ENCODE results near the gene ARSG.

The ARSG gene

GRCh38 chr17:68451670-68452354 is 160.5 kb downstream of the ARSG start:
- H3K9me3 ChIP-seq (ENCODE audit: low read length), result no peaks in the 10 kb centered on the region
- no peaks in the 10 kb centered on the region for H3K9me2 ChIP-seq (ENCODE audit: low read depth, low read length)
- H3K4me1 ChIP-seq (ENCODE audit: insufficient read depth, low read length, severe bottlenecking), result peaks cover 20% of the 10 kb centered on the region
- H3K4me2 ChIP-seq (ENCODE audit: low read length), result no peak overlapping the region
- no peaks in the 10 kb centered on the region for H3K79me2 ChIP-seq (ENCODE audit: insufficient read depth, low read length)
- H4K20me1 ChIP-seq (ENCODE audit: insufficient read depth, low read length), result no peaks in the 10 kb centered on the region
- no peak overlapping the region for H3K27ac ChIP-seq (ENCODE audit: low read depth, low read length, poor library complexity, severe bottlenecking)
- no peaks in the 10 kb centered on the region for H3F3A ChIP-seq (ENCODE audit: insufficient read depth, low read length)
- H3K9ac ChIP-seq (ENCODE audit: low read length), result no peak overlapping the region
- TF ChIP-seq, protein P1, sequence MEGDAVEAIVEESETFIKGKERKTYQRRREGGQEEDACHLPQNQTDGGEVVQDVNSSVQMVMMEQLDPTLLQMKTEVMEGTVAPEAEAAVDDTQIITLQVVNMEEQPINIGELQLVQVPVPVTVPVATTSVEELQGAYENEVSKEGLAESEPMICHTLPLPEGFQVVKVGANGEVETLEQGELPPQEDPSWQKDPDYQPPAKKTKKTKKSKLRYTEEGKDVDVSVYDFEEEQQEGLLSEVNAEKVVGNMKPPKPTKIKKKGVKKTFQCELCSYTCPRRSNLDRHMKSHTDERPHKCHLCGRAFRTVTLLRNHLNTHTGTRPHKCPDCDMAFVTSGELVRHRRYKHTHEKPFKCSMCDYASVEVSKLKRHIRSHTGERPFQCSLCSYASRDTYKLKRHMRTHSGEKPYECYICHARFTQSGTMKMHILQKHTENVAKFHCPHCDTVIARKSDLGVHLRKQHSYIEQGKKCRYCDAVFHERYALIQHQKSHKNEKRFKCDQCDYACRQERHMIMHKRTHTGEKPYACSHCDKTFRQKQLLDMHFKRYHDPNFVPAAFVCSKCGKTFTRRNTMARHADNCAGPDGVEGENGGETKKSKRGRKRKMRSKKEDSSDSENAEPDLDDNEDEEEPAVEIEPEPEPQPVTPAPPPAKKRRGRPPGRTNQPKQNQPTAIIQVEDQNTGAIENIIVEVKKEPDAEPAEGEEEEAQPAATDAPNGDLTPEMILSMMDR (IDR thresholded peaks at IDR 0.05; ENCODE audit: low read length), result no peak
- TF ChIP-seq EZH2 (IDR thresholded peaks at IDR 0.05; ENCODE audit: borderline replicate concordance, low read length), result no peak
- peaks cover 31% of the 10 kb centered on the region for H3K36me3 ChIP-seq (ENCODE audit: insufficient read depth, low read length)
- H2AFZ ChIP-seq (ENCODE audit: low read length), result no peak overlapping the region
- no peaks in the 10 kb centered on the region for H3K27me3 ChIP-seq (ENCODE audit: insufficient read depth, low read length)
- H3K4me3 ChIP-seq (ENCODE audit: low read depth, low read length, poor library complexity, severe bottlenecking), result no peak overlapping the region

- no peaks in the 10 kb centered on the region for H3K9me2 ChIP-seq (ENCODE audit: low read depth, low read length)
- H3K9me3 ChIP-seq (ENCODE audit: low read length), result no peaks in the 10 kb centered on the region
- no peak overlapping the region for H3K4me2 ChIP-seq (ENCODE audit: low read length)
- H3F3A ChIP-seq (ENCODE audit: insufficient read depth, low read length), result no peaks in the 10 kb centered on the region
- H3K4me3 ChIP-seq (ENCODE audit: low read depth, low read length, poor library complexity, severe bottlenecking), result no peak overlapping the region
- no peaks in the 10 kb centered on the region for H3K27me3 ChIP-seq (ENCODE audit: insufficient read depth, low read length)
- H3K27ac ChIP-seq (ENCODE audit: low read depth, low read length, poor library complexity, severe bottlenecking), result no peak overlapping the region
- no peaks in the 10 kb centered on the region for H3K79me2 ChIP-seq (ENCODE audit: insufficient read depth, low read length)
- H3K4me1 ChIP-seq (ENCODE audit: insufficient read depth, low read length, severe bottlenecking), result peaks cover 21% of the 10 kb centered on the region
- peaks cover 30% of the 10 kb centered on the region for H3K36me3 ChIP-seq (ENCODE audit: insufficient read depth, low read length)
- no peak overlapping the region for H2AFZ ChIP-seq (ENCODE audit: low read length)
- no peaks in the 10 kb centered on the region for H4K20me1 ChIP-seq (ENCODE audit: insufficient read depth, low read length)
- H3K9ac ChIP-seq (ENCODE audit: low read length), result no peak overlapping the region
- no peak for TF ChIP-seq EZH2 (IDR thresholded peaks at IDR 0.05; ENCODE audit: borderline replicate concordance, low read length)
- TF ChIP-seq, protein P1 (IDR thresholded peaks at IDR 0.05; ENCODE audit: low read length), result no peak
These were observed 161.5 kb downstream of the ARSG start for GRCh38 chr17:68452724-68453290.

DNA sequence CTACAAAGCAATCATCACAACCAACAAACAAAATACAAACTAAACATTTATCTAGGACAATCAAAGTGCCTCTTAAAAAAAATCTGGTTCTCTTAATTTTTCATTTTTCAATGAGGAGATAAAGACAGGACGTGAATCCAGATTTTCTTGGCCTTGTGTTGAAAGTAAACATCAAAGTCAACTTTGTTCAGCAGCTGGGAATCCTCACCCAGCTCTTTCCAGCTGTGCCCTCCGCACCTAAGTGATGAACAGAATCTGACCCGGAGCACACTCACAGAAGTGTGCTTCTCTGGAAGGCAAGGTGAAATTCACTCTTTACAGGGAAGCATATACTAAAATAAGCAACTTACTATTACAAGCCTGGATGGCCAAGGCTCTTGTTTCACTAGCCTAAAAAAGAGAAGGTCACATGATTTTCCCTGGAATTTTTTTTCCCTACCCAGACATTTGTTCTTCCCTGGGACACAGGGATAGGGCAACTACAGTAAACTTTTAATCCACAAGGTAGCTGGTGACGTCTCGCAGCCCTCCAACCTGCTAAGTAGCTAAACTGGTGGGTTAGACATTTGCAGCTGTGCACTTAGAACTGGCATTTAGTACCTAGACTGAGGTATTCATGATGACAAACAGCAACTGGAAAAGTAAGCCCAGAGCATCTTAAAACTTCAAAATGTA is 162.8 kb downstream of the ARSG start:
- H3K27ac ChIP-seq (ENCODE audit: low read depth, low read length, poor library complexity, severe bottlenecking), result no peak overlapping the region
- H2AFZ ChIP-seq (ENCODE audit: low read length), result no peak overlapping the region
- H3K4me3 ChIP-seq (ENCODE audit: low read depth, low read length, poor library complexity, severe bottlenecking), result no peak overlapping the region
- H3K27me3 ChIP-seq (ENCODE audit: insufficient read depth, low read length), result no peaks in the 10 kb centered on the region
- no peaks in the 10 kb centered on the region for H3K9me2 ChIP-seq (ENCODE audit: low read depth, low read length)
- H3K36me3 ChIP-seq (ENCODE audit: insufficient read depth, low read length), result peaks cover 22% of the 10 kb centered on the region
- H3K9me3 ChIP-seq (ENCODE audit: low read length), result no peaks in the 10 kb centered on the region
- no peak overlapping the region for H3K9ac ChIP-seq (ENCODE audit: low read length)
- TF ChIP-seq, protein P1 (IDR thresholded peaks at IDR 0.05; ENCODE audit: low read length), result no peak
- no peak for TF ChIP-seq EZH2 (IDR thresholded peaks at IDR 0.05; ENCODE audit: borderline replicate concordance, low read length)
- H3F3A ChIP-seq (ENCODE audit: insufficient read depth, low read length), result no peaks in the 10 kb centered on the region
- no peaks in the 10 kb centered on the region for H4K20me1 ChIP-seq (ENCODE audit: insufficient read depth, low read length)
- no peaks in the 10 kb centered on the region for H3K79me2 ChIP-seq (ENCODE audit: insufficient read depth, low read length)
- H3K4me2 ChIP-seq (ENCODE audit: low read length), result no peak overlapping the region
- peaks cover 33% of the 10 kb centered on the region for H3K4me1 ChIP-seq (ENCODE audit: insufficient read depth, low read length, severe bottlenecking)

All from OCI-LY1 (cell line).